NCI-H2029 treated with DMSO at 0.1 percent for 48 hours (cell line): ENCODE measurements around the gene RETNLB.

ENCODE experiments used
- DNase-seq: peaks from one replicate; lab custom pipeline; 2025; lab: John Stamatoyannopoulos, UW

Gene RETNLB

GRCh38 chr3:108757404-108757982 lies at the start of gene RETNLB:
RETNLB (minus strand) TSS chr3:108757410; CDS start chr3:108757185, 225 bp downstream.
- peak; percentile 93 for DNase-seq

- no peak for DNase-seq
Measured at GRCh38 chr3:108806316-108806715, 49.1 kb upstream of the RETNLB start.

GRCh38 chr3:108804966-108805365 lies 47.8 kb upstream of the RETNLB start:
- DNase-seq, result no peak

- DNase-seq, result no peak
Measured at GRCh38 chr3:108804437-108804836, 47.2 kb upstream of the RETNLB start.

- no peak for DNase-seq
Measured at GRCh38 chr3:108791473-108791872, 34.3 kb upstream of the RETNLB start.

- DNase-seq, result no peak
Measured at GRCh38 chr3:108780235-108780634, 23.0 kb upstream of the RETNLB start.

GRCh38 chr3:108779496-108779895 lies 22.3 kb upstream of the RETNLB start:
- DNase-seq, result no peak

- DNase-seq, result no peak
Measured at GRCh38 chr3:108775649-108776048, 18.4 kb upstream of the RETNLB start.

GRCh38 chr3:108767253-108767652 lies 10.0 kb upstream of the RETNLB start:
- no peak for DNase-seq

GRCh38 chr3:108755686-108756085 lies 1.5 kb downstream of the RETNLB start:
- DNase-seq, result no peak

- no peak for DNase-seq
Measured at GRCh38 chr3:108744762-108745161, 12.4 kb downstream of the RETNLB start.

GRCh38 chr3:108742929-108743328 lies 14.3 kb downstream of the RETNLB start:
- DNase-seq, result no peak

- no peak for DNase-seq
Measured at GRCh38 chr3:108736821-108737220, 20.4 kb downstream of the RETNLB start.

- DNase-seq, result no peak
Measured at GRCh38 chr3:108728934-108729333, 28.3 kb downstream of the RETNLB start.

GRCh38 chr3:108728105-108728504 lies 29.1 kb downstream of the RETNLB start:
- no peak for DNase-seq

GRCh38 chr3:108724101-108724500 lies 33.1 kb downstream of the RETNLB start:
- DNase-seq, result no peak

- DNase-seq, result no peak
Measured at GRCh38 chr3:108722724-108723123, 34.5 kb downstream of the RETNLB start.

- no peak for DNase-seq
Measured at GRCh38 chr3:108719178-108719806, 37.9 kb downstream of the RETNLB start.

GRCh38 chr3:108718454-108718853 lies 38.8 kb downstream of the RETNLB start:
- no peak for DNase-seq

GRCh38 chr3:108713816-108714215 lies 43.4 kb downstream of the RETNLB start:
- no peak for DNase-seq

GRCh38 chr3:108713009-108713516 lies 44.1 kb downstream of the RETNLB start:
- no peak for DNase-seq
